GM21528 (cell line): Measurements from ENCODE around the gene SEMA5A.
"Not testable (repeated sequence)": the region's sequence is repeated elsewhere in the genome, so short reads cannot be mapped to it uniquely, and the experiment has no call there.

Source experiments
- ATAC-seq: cut with Tn5 transposase; IDR thresholded peaks from one replicate; pipeline ENCODE4 v1.9.1; 2021; ENCODE audit warnings: mild to moderate bottlenecking, moderate library complexity; ENCODE audit not compliant: unreplicated experiment, low FRiP score

The SEMA5A gene

GRCh38 chr5:9415566-9415965, 130.3 kb downstream of the SEMA5A start:
- ATAC-seq = no peak

GRCh38 chr5:9415091-9415490, 130.8 kb downstream of the SEMA5A start:
- ATAC-seq = no peak

GRCh38 chr5:9411142-9411541, 134.7 kb downstream of the SEMA5A start:
- no peak for ATAC-seq

DNA sequence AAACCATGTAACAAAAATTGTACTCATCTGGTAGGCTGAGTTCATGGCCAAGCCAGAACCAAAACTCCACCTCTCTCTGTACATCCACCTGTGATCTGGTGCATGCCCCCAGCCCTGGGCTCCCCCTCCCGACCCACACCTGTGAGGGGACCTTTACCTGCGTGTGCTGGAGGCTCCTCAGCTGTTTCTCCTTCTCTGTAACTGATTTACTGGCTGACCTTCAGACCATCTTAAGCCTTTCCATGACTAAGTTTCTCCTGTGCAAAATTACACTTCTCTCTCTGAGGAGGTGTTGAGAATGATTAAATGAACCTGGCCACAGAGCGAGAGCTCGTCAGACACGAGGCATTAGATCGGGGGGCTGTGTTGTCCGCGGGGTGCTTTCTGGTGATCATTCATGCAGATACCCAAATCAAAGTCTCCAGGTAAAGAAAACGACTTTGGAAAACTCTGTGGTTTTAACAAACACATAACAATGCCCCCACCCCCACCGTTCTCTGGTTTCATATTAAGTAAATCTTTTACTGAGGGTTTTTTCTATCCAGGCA, 136.4 kb downstream of the SEMA5A start:
- no peak for ATAC-seq

DNA sequence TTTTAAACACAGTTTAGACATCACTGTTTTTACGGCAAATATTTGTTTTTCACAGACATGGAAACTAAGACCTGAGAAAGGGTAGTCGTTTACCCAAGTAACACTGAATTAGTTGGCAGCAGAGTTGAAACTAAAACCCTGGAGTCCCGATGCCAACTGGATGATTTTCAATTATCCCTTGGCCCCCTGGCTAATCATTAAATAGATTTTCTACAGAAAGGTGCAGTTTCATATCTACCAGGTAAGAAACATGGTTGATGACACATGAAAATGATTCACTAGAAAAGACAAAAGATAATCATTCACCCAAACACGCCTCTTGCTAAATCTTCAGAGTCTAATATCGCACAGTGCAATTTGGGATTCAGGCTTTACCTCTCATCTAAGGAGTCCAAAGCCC, 136.9 kb downstream of the SEMA5A start:
- no peak for ATAC-seq

GRCh38 chr5:9405196-9405754, 140.6 kb downstream of the SEMA5A start:
- ATAC-seq = no peak

GRCh38 chr5:9401786-9402472, 143.9 kb downstream of the SEMA5A start:
- no peak for ATAC-seq

DNA sequence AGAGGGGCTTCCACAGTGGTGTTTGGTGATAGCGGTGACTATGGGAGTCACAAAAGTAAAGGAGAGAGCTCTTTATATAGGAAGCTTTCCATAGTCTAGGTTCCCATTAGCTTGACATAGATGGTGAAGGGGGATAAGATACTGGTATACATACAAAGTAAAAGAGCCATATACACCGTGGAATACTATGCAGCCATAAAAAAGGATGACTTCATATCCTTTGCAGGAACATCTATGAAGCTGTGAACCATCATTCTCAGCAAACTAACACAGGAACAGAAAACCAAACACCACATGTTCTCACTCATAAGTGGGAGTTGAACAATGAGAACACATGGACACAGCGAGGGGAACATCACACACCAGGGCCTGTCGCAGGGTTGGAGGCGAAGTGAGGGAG, 146.1 kb downstream of the SEMA5A start:
- ATAC-seq = not testable (repeated sequence)

- ATAC-seq = no peak
Measured at GRCh38 chr5:9399094-9399493, 146.8 kb downstream of the SEMA5A start.

- no peak for ATAC-seq
Measured at GRCh38 chr5:9398227-9398626, 147.6 kb downstream of the SEMA5A start.

GRCh38 chr5:9396285-9396770, 149.5 kb downstream of the SEMA5A start:
- ATAC-seq = no peak

DNA sequence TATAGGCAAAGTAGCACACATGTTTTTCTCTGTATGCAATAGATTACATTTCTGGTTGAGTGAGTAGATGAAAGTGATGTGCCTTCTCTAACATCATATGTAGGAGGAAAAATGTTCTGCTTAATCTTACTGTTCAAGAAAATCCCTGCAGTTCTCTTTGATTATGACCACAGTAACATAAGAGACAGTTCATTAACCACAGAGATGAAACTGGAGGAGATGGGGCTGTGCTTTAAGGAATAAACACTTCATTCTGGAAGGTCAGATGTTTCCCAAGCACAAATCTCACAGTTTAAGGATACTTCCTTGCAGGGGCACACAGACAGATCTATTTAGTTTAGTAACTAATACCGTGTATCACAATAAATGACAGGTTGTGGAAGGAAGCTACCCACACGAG, 150.2 kb downstream of the SEMA5A start:
- ATAC-seq = no peak

GRCh38 chr5:9394221-9394620, 151.7 kb downstream of the SEMA5A start:
- no peak for ATAC-seq

DNA sequence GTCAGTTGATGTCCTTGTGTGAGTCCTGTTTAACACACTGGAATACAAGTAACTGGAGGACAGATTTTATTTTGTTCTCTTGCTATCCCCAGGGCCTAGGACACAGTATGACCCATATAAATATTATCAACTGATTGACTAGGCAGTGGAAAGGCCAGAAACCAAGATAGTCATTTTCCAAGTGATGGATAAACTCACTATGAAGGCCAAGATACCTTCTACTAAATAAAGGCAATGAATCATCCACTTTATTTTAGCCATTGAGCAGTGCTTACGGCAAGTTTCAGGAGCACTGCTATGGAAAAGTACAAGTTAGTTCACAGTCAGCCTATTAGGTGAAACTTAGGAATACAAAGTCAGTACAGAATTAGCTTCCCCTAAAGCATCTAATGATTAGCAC, 153.2 kb downstream of the SEMA5A start:
- no peak for ATAC-seq

DNA sequence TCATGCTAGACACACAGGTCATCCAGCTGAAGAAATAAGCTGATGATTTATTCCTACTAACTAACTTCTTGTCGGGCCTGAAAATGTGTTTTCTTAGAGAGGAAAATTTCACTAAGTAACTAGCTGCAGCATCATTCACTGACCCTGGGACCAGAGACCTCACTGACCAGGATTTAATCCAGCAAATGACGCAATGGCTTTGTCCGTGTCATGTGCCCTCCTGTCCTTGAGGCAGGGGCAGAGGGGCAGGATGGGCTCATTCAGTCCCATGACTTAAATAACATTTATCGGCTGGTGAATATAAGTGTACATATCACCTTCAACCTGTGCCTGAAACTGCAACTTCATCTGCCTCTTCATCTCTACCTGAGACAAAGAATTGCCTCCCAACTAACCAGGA, 154.8 kb downstream of the SEMA5A start:
- ATAC-seq = no peak

GRCh38 chr5:9390113-9390512, 155.8 kb downstream of the SEMA5A start:
- ATAC-seq = no peak

- no peak for ATAC-seq
Measured at GRCh38 chr5:9388941-9389674, 156.8 kb downstream of the SEMA5A start.

DNA sequence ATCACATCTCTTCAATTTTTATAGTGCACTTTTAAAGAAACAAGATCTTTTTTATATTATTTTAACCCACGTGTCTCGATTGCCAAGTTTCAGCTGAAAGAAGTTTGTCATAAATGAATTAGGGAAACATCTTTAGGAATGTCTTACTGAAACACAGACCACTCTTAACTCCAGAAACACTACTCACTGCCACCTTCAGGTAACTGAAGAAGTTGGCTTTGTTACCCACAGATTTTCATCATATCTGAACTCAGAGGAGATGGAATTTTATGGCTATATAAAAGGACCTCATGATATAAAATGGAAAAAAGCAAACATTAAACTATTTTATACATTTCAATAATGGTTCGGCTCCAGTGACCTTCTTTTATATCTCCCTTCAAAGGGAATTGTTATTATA, 158.0 kb downstream of the SEMA5A start:
- ATAC-seq = no peak

GRCh38 chr5:9386945-9387344, 158.9 kb downstream of the SEMA5A start:
- no peak for ATAC-seq

DNA sequence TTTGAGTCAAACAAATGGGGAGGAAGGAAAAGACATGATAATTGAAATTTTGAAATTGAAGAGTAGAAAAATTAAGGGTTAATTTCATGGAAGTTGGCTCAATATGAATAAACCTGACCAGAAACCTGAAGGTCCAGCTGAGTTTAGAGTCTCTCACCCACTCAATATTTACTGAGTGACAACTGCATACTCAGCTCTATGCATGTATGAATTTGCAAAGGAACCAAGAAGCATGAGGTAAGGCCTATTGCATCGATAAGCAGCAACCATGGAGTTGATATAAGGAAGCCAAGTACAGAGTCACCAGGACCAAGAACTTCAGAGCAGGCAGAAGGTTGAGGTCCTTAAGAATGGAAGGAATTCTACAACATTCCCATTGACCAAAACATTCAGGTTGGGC, 163.4 kb downstream of the SEMA5A start:
- ATAC-seq = no peak

- ATAC-seq = no peak
Measured at GRCh38 chr5:9381464-9381863, 164.4 kb downstream of the SEMA5A start.
